Anterior cingulate cortex (tissue), 58 donors: Measurements from ENCODE around the gene H19.

Experiments used
- DNase-seq, 58 donors: peaks; one replicate each; lab custom pipeline; 2025; lab: John Stamatoyannopoulos, UW

The H19 gene

DNA sequence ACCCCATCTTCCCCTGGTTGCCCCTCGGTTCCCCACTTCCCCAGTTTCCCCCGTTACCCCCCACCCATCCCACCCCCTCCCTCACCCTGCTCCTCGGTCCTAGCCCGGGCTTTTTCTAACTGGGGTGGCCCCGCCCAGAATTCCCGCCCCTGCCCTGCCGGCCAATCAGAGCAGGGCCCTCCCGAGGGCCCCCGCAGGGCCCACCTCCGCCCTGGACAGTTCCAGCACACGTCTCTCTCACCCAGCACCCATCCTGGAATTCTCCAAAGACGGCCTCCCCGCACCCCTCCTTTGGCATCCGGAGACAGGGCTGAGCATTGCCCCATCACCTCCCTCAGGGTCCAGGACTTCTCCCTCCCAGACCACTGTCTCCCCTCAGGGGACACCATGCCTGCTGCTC is at the start of gene H19:
Gene H19 (minus strand): TSS at position 88 of the 400 bp plus-strand sequence.
- DNase-seq = no peak

DNA sequence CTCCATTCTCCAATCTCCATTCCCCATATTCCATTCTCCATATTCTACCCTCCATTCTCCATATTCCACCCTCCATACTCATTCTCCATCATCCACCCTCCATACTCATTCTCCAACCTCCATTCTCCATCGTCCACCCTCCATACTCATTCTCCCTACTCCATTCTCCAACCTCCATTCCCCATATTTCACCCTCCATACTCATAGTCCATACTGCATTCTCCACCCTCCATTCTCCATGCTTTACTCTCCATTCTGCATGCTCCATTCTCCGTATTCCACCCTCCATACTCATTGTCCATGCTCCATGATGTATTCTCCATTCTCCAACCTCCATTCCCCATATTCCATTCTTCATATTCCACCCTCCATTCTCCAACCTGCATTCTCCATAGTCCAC is 44.3 kb upstream of the H19 start:
- DNase-seq = no peak

DNA sequence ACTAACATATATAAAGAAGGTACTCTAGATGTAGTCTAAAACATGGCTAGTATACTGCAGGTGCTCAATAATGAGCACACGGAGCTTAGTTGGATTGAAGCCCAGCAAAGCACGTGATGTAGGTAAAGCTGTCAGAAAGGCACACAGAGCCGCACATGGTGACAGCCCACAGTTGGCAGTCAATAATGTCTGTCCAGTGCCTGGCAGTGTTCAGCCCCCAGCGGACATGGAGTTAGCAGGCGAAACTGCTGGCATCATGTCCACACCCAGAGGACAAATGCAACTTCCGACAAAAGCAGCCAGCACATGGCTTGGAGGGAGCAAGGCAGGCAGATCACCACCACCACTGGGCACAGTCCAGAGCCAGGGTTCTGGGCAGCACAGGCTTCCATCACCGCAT is 43.5 kb upstream of the H19 start:
- DNase-seq = no peak

DNA sequence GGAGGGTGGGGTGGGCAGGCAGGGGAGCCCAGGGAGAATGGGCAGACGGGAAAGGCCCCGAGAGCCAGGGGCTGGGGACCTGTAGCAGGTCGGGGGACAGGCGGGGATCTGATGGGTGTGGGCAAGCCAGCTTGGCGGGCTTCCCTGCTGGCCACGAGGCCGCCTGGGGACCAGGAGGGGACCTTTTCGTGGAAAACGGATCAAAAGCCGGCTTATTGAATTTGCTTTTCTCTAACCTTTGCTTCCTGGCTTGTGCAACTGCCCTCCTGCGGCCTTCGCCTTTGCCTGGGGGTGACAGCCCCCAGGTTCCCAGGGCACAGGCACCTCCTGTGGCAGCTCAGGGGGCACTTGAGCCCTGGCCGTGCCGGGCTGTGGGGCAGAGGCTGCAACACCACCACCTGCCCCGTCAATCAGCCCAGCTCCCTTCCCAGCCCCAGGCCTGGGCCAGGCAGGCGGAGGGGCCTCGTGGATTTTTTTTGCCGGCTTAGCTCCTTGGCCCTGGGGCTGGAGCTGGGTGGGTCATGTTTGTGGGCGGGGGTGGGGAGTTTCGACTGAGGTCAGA is 41.6 kb upstream of the H19 start:
- DNase-seq = no peak

DNA sequence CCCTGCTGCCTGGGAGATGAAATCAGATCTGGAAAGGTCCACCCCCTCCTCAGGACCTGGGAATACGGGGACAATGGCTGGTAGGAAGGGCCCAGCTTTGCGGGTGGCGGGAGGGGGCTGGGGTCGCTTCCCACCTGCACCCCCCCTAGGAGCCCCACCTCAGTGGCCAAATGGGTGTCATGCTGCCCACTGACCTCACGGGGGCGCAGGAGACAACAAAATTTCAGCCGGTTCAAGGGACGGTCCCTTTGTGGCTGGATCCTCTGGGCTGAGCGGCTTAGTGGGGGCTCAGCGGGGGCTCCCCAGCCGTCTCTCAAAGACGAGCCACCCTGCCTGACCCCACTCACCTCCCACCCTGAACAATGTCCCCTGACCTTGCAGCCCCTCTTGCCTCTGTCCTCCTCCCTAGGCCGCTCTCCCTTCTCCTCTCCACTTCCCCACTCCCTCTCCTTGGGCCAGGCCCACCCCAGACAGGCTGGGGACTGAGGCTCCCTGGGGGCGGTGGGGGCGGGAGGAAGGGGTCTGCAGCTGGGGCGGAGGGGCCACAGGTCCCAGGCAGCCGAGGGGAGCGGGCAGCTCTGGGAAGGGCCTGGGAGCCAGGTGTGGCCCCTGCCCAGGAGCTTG is 39.3 kb upstream of the H19 start:
- no peak for DNase-seq

DNA sequence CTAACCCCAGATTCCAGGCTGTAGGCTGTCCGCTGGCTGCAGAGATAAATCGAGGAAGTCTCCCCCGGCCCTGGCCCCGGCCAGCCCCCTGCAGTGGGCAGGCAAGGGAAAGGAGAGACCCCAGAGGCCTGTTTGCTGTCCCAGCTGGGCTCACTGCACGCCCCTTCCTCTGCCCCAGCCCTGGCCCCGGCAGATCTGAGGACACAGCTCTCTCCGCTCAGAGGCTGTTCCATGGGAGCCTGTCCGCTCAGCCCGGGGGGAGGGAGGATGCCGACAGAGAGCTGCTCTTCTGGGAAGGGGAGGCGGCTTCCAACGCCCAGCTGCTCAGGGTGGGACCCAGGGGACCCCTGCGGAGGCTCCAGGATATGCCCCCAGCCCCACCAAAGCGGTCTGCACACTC is 37.7 kb upstream of the H19 start:
- DNase-seq = no peak

DNA sequence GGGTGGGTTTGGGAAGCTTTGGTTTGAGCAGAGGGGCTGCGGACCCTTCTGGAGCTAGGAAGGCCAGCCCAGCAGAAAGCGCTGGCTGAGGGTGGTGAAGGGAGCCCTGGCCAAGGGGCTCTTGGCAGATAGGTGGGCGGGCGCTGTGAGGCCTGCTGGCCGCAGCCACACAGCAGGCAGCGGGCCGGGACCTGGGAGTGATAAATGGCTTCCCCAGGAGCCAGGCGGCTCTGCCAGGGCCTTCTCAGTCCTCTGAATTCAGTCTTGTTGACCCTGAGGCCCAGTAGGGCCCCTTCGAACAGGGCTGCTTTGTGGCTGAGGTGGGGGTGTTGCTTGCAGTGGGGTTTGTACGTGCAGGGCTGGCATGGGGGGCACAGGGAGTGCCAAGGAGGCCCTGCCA is 33.4 kb upstream of the H19 start:
- DNase-seq = no peak

DNA sequence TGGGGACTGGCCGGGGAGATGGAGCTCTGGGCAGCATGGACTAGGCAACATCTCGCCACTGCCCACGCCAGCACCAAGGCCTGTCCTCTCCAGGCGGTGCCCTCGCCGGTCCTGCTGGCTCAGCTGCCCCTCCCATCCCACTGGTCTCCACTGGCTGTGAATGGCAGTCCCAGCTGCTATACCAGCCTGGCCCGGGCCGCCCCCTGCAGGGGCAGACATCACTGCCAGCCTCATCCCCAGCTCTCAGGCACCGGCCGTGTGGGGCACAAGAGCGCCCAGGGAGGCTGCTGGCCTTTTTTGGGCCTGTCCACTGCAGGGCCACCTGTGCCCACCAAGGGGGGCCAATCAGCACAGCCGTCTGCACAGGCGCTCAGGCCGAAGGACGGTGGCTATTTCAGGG is 30.1 kb upstream of the H19 start:
- DNase-seq = no peak

DNA sequence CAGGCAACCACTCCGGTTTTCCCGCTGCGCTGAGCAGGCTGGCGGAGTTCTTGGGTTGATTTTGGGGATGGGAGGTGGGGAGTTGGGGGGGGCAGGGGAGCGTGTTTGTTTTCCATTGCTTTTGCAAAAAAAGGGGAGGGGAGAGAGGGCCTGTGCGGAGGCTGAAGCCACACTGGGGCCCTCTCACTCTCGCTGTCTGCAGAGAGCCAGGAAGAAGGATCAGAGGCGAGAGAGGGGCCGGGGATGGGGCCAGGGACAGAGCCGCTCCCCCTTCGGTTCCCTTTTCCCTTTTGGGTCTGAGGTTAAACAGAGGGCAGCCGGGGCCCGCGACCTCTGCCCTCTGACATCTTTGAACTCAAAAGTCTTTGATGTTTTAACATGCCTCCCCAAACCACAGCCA is 17.4 kb upstream of the H19 start:
- DNase-seq = no peak

DNA sequence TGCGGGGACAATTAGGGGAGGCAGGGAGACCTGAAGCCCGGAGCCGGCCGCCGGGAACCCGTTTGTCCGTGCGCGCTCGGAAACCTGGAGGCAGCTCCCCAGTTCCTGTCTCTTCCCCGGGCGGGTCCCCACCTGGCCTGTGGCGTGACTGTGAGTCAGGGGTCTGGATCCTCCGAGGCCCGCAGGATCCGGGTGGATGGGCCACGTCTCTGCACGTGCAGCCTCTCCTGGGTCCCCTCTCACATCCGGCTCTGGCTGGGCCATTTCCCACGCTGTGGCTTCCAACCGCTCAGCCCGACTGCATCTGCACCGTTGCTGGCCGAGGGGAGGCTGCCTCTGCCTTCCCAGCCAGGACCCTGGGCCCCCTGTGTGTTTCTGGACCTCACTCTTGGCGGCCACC is 14.8 kb upstream of the H19 start:
- no peak for DNase-seq

DNA sequence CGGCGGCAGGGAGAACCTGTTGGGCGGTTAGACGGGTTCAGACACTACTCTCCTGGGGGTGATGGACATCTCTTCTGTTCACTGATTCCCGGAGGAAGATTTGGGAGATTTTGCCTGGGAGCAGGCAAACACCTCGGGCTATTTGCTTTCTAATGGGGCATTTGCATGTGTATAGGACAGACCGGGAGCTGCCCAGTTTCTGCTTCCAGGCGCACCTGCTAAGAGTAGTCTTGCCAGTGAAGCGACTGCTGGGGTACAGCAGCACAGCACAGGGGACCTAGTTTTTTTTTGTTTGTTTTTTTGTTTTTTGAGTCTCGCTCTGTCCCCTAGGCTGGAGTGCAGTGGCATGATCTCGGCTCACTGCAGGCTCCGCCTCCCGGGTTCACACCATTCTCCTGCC is 6.8 kb upstream of the H19 start:
- DNase-seq = no peak

DNA sequence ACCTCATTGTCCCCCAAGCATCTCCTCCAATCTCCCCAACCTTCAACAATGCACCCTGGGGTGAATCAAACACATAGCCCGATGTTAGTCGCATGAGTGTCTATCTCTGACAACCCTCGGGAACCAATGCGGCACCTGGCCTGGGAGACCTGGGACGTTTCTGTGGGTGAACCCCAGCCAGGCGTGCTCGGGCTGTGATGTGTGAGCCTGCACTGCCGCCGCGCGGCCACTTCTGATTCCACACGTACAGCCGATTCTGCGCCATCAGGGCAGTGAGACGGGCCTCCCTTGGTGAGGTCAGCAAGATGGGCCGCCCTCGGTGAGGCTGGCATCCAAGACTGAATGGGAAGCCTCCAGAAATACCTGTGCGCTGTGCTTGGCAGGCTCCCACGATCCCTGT is 5.2 kb upstream of the H19 start:
- no peak for DNase-seq

DNA sequence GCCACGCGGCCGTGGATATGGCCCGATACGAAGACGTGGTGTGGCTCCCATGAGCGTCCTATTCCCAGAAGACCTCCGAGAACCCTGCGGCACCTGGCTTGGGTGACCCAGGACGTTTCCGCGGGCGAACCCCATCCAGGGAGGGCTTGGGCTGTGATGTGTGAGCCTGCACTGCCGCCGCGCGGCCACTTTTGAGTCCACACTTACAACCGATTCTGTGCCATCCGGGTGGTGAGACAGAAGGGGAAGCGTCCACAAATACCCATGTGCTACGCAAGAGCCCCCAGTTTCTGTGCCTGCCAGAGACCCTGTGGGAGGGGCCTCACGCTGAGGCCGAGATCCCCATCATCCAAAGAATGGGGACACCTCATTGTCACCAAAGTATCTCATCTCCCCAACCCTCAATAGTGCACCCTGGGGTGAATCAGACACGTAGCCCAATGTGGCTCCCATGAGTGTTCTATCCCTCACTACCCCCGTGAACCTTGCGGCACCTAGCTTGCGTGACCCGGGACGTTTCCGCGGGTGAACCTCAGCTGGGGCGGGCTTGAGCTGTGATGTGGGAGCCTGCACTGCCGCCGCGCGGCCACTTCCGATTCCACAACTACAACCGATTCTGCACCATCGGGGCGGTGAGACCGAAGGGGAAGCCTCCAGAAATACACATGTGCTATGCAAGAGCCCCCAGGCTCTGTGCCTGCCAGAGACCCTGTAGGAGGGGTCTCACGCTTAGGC is 4.6 kb upstream of the H19 start:
- no peak for DNase-seq

DNA sequence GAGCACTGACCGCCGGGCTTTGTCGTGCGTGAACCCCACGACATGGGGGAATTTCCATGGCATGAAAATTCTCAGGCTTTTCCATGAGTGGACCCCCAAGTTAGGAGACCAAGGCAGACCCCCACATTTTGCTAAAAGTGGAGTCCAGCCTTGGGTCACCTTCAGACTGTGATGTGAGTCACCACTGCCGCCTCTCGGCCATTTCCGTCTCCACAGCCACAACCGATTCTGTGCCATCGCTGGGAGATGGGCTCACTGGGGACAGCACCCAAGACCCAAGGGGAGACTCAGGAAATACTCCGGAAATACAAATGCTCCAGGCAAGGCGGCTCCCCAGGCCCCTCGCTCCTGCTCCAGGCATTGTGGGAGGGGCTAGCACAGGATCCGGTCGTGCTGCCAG is 1.2 kb upstream of the H19 start:
- no peak for DNase-seq

DNA sequence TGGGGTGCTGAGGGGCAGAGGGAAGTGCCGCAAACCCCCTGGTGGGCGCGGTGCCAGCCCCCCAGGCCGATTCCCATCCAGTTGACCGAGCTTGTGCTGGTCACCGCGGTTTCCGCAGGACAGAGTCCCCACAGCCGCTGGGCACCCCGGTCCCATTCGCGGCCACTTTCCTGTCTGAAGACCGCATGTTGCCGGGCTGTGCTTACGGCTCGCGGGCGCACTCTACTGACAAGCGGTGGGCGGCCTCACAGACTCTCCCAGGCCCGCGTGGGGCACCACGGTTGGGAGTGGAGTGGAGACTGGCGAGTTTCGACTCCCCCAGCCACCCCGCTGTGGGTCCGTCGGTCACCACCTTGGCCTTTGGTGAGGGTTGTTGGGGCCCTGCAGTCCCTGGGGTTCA is 648 bp upstream of the H19 start:
- DNase-seq = no peak

DNA sequence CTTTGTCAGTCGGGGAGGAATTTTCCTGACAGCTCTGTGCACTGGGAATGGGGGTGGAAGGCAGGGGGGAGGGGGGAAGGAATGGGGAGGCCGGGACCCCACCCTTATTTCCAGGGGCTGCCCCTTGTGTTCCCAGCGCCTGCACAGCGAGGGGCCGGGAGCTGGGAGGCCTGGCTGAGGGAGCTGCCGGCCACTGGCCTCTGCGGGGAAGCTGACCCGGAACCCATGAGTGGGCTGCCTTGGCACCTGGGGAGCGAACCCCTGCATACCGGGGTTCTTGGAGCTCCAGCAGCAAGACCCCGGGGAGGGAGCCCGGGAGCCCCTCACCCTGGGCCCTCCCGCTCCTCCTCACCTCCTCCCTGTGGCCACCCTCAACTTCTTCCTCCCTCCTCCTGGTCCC is 3.5 kb downstream of the H19 start:
- DNase-seq = no peak

DNA sequence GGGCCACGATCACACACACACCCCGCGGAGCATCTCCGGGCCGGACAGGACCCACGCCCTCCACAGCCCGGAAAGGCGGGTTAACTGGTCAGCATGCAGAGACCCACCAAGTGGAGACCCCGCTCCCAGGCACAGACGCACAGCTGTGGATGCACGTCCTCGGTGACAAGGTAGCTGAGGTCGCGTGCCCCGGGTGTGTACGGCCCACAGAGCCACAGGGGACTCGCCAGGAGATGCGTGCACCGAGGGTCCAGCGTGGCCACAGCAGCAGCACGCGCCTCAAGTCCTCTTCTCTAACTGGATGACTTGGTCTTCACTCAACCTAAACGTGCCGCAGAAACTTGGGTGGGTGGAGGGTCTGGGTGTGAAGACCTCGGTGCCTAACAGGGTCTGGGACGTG is 5.5 kb downstream of the H19 start:
- DNase-seq = no peak

DNA sequence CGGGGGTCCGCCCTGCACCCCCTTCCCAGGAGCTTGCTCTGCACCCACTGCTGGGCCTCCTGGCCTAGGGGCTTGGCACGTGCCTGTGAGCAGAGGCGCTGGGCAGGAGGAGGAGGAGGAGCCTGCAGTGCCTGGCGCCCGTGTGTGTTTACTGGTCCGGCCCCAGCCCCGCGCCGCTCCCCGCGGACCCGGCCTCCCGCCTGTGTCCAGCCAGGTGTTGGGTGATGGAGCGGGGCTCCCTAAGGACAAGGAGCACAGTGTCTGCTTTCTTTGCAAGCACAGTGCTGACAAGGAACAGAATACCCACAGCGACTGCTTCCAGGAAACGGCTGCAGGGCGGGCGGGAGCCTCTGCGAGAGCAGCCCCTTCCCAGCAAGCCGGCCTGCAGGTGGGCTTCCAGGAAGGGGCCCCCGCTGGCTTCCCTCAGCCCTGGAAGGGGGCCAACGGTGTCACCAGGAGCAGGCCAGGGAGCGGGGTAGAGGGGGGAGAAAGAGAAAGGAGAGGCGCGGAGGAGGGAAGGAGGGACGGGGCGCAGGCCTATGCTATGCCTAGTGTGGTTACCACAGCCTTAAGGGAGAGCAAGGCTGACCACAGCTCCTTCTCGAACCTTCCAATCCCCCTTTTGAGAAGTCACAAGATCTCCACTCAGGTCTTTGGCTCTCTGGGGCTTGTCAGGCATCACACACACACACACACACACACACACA is 6.6 kb downstream of the H19 start:
- DNase-seq = no peak

DNA sequence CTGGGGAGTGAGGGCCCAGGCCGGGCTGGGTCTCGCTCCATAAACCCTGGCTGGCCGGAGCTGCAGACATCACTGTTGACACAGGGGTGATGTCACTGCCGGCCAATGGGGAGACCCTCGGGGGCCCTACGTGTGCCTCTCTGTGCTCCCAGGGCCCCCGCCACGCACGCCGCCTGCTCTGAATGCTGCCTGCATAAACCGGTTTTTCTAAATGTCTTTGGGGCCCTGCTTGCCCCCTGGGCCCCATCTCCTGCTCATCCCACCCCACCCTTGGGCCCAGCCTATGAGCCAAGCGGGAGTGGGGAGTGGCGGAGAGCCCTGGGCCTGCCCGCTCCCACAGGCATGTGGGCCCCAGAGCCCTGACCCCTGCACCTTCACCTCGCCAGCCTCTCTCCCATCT is 7.7 kb downstream of the H19 start:
- no peak for DNase-seq

DNA sequence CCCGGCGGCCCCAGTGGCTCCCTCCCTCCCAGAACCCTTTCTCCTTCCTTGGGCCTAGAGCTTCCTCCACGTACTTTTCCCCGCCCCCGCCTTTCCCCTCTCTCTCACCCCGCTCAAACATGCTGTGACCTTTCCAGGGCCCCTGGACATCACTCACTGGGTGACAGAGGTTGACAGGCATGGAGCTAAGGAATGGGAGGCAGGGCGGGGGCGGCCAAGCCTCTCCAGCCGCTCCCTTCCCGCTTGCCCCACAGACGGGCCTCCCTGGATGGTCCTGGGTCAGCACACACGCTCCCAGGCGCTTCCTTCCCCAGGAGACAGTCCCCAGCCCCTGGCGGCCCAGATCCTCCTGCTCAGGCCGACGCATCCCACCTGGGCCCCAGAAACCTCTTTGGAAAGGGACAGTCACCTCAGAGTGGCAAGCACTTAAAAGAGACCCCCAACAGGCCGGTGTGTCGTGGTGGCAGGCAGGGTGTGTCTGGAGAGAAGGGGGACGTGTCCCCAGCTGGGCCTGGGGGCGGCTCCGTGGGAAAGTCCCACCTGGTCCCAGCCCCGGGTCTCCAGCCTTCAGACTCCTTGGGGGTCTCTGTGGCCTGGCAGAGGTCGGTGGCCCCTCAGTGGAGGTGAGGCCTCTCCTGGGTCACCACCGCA is 8.8 kb downstream of the H19 start:
- DNase-seq = no peak

DNA sequence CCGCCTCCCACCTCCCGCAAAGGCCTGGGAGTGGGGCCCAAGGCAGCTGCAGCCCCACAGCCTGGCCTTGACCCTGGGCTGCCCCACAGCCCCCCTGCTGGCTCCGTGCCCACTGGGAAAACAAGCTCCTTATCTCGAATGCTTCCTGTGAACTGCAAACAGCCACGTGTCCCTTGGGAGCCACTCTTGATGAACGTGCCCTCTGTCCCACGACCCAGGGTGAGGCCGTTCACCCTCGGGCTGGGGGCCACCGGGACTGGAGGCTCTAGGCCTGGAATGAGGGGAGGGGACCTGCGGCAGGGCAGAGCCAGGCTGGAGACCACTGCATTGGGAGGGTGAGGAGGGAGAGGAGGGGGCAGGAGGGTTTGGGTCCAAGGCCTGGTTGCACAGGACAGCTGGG is 9.5 kb downstream of the H19 start:
- no peak for DNase-seq
